HG03196 (cell line): ENCODE measurements around the gene FLCN.
"Not testable (repeated sequence)": the region's sequence is repeated elsewhere in the genome, so short reads cannot be mapped to it uniquely, and the experiment has no call there.

Experiments used
- ATAC-seq: cut with Tn5 transposase; IDR thresholded peaks from one replicate; pipeline ENCODE4 v1.9.1; 2021; ENCODE audit not compliant: unreplicated experiment

Gene FLCN

GRCh38 chr17:17188586-17188985, 48.4 kb downstream of the FLCN start:
- no peak for ATAC-seq

GRCh38 chr17:17186551-17187505, 50.1 kb downstream of the FLCN start:
- no peak for ATAC-seq

- ATAC-seq: no peak
Measured at GRCh38 chr17:17186051-17186450, 50.9 kb downstream of the FLCN start.

- ATAC-seq: not testable (repeated sequence)
Measured at GRCh38 chr17:17184985-17185757, 51.8 kb downstream of the FLCN start.

- ATAC-seq: no peak
Measured at GRCh38 chr17:17183744-17184143, 53.2 kb downstream of the FLCN start.

GRCh38 chr17:17182598-17183136, 54.3 kb downstream of the FLCN start:
- ATAC-seq: no peak

- ATAC-seq: no peak
Measured at GRCh38 chr17:17181666-17182597, 55.0 kb downstream of the FLCN start.

GRCh38 chr17:17180741-17181525, 56.0 kb downstream of the FLCN start:
- ATAC-seq: no peak

- ATAC-seq: no peak
Measured at GRCh38 chr17:17180141-17180603, 56.8 kb downstream of the FLCN start.

- ATAC-seq: no peak
Measured at GRCh38 chr17:17179371-17179827, 57.6 kb downstream of the FLCN start.

- no peak for ATAC-seq
Measured at GRCh38 chr17:17177176-17177575, 59.8 kb downstream of the FLCN start.

- ATAC-seq: no peak
Measured at GRCh38 chr17:17176341-17176740, 60.6 kb downstream of the FLCN start.

- ATAC-seq: no peak
Measured at GRCh38 chr17:17175917-17176316, 61.1 kb downstream of the FLCN start.

GRCh38 chr17:17175340-17175739, 61.6 kb downstream of the FLCN start:
- no peak for ATAC-seq

GRCh38 chr17:17173921-17174320, 63.0 kb downstream of the FLCN start:
- ATAC-seq: no peak

- no peak for ATAC-seq
Measured at GRCh38 chr17:17172990-17173389, 64.0 kb downstream of the FLCN start.

GRCh38 chr17:17172001-17172939, 64.7 kb downstream of the FLCN start:
- ATAC-seq: no peak

GRCh38 chr17:17171186-17171585, 65.8 kb downstream of the FLCN start:
- no peak for ATAC-seq
